Upper lobe of left lung (tissue), 6 donors: ENCODE measurements around the gene USP32. TPM values are rescaled to one million over a fixed set of nuclear protein-coding genes. Genes with fewer than 3 reads are reported as not detected.
"Not testable (repeated sequence)": the region's sequence is repeated elsewhere in the genome, so short reads cannot be mapped to it uniquely, and the experiment has no call there.

ENCODE experiments used
- ATAC-seq, 2 donors: fragments of 200-7000 bp; cut with Tn5 transposase; one replicate each; pipeline ENCODE4 v1.9.1; 2022; ENCODE audit warnings: mild to moderate bottlenecking in 2 of 2, moderate library complexity in 2 of 2; ENCODE audit not compliant: low FRiP score in 2 of 2
- DNase-seq, 2 donors: peaks; one replicate each; pipeline ENCODE4 v3.0.0-alpha.2; 2019 to 2020
- H3K27ac ChIP-seq, 4 donors: fragments of 200-600 bp; sonication (generic); one replicate each; pipeline ENCODE4 v1.5.1; 2016 to 2019
- H3K27me3 ChIP-seq, 4 donors: fragments of 200-600 bp; sonication (generic); one replicate each; pipeline ENCODE4 v1.5.1; 2017 to 2019
- H3K36me3 ChIP-seq, 4 donors: fragments of 200-600 bp; sonication (generic); one replicate each; pipeline ENCODE4 v1.5.1; 2016 to 2019
- H3K4me1 ChIP-seq, 4 donors: fragments of 200-600 bp; sonication (generic); one replicate each; pipeline ENCODE4 v1.5.1; 2018 to 2019
- H3K4me3 ChIP-seq, 4 donors: fragments of 200-600 bp; sonication (generic); one replicate each; pipeline ENCODE4 v1.5.1; 2017 to 2019; ENCODE audit warnings: mild to moderate bottlenecking in 2 of 4, moderate library complexity in 1 of 4
- H3K9me3 ChIP-seq, 4 donors: fragments of 200-600 bp; sonication (generic); one replicate each; pipeline ENCODE4 v1.5.1; 2018 to 2019
- EP300 ChIP-seq, 4 donors: sonication (generic); formaldehyde crosslinking; IDR thresholded peaks; one replicate each; pipeline ENCODE4 v1.5.1; 2017; ENCODE audit warnings: antibody characterized with exemption in 4 of 4, control low read depth in 2 of 4
- POLR2A ChIP-seq, 4 donors: fragments of 450-650 bp; IDR thresholded peaks; one replicate each; pipeline ENCODE4 v1.5.1; 2016 to 2017; ENCODE audit warnings: antibody characterized with exemption in 4 of 4, mild to moderate bottlenecking in 2 of 4
- POLR2AphosphoS5 ChIP-seq, 2 donors: sonication (generic); formaldehyde crosslinking; IDR thresholded peaks; one replicate each; pipeline ENCODE4 v1.5.1; 2017; ENCODE audit warnings: antibody characterized with exemption in 2 of 2
- WGBS, 2 donors: methylation state at CpG; one replicate each; pipeline ENCODE4 v1.1.5; 2017 to 2018; 5-methylcytosine and 5-hydroxymethylcytosine counted together
- total RNA-seq, 6 donors: library from RNA; depleted of rRNA in 4 of 6; stranded (reverse); fragments of >200 nt in 4 of 6; gene quantifications; one replicate each; pipeline versions ENCODE4 v1.1.0 to v1.2.1, GENCODE V29; 2016 to 2021
- TF ChIP-seq, protein P1 (sequence below), 6 experiments: fragments of 450-650 bp in 4 of 6; fragments of 200-600 bp in 2 of 6; sonication (generic) in 2 of 6; IDR thresholded peaks; one replicate each; pipeline ENCODE4 v1.5.1; 2016 to 2019; ENCODE audit warnings: antibody characterized with exemption in 6 of 6
- donor health status: DM: no; HTN: no; CAD: no; lungs with moderate emphysema.
- donor health status: DM: no; HTN: yes; CAD: no; lungs with severe emphysema.

USP32 gene
- total RNA-seq, 6 donors from 2014 or later, result 69.5 to 115 (median 86.3) TPM

DNA sequence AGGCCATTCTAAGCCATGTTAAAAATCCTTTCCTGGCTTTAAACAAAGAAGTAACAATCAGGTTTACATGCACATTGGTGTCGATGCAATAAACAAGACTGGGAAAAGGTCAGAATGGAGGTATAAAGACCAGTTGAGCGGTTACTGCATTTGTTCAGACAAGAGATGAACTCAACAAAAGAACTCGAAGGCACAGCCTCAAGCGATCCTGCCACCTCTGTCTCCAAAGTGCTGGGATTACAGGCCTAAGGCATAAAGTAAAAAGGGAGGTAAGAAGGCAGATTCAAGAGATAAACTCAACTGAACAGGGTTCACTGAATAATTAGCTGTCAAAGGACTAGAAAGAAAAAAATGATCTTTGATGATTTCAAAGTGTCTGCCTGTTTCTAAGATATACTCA lies 39.4 kb downstream of the USP32 start:
- Histone ChIP-seq H3K4me3 (no peak overlapping the region), H3K9me3 (no peaks in the 10 kb centered on the region), H3K27me3 (no peaks in the 10 kb centered on the region), H3K36me3 (no peaks in the 10 kb centered on the region), H3K27ac (no peak overlapping the region), H3K4me1 (peaks cover 19 to 40% (median 24%) of the 10 kb centered on the region in 4 donors)
- TF ChIP-seq POLR2AphosphoS5 (IDR thresholded peaks at IDR 0.05), result no peak
- 93 to 95% methylated on average over 4 of the region's 4 CpGs for WGBS, 2 donors
- ATAC-seq (no peak), DNase-seq (no peak)

DNA sequence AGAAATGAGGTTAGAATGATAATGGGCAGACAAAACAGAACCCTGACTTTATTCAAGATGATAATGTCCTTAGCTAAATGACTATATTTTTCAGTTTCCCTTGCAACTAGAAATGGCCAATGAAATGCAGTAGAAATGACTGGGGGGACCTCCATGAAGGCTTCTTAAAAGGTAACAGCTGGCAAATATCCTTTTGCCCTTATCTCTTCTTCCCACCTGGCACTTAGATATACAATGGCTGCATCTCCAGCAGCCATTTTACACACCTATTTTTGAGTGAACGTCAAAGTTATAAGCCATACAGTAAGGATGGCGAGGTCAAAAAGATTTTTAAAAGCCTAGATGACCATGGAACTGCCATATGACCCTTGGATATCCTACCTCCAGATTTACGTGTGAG lies 39.9 kb downstream of the USP32 start:
- 94 to 95% methylated on average over 3 of the region's 3 CpGs for WGBS, 2 donors
- no peak overlapping the region for H3K4me3 ChIP-seq
- H3K27ac ChIP-seq, result no peak overlapping the region
- no peaks in the 10 kb centered on the region for H3K9me3 ChIP-seq
- DNase-seq (no peak), ATAC-seq (no peak)
- TF ChIP-seq EP300 (IDR thresholded peaks at IDR 0.05) (no peak), POLR2A (IDR thresholded peaks at IDR 0.05) (no peak), POLR2AphosphoS5 (IDR thresholded peaks at IDR 0.05) (no peak)
- TF ChIP-seq, protein P1, sequence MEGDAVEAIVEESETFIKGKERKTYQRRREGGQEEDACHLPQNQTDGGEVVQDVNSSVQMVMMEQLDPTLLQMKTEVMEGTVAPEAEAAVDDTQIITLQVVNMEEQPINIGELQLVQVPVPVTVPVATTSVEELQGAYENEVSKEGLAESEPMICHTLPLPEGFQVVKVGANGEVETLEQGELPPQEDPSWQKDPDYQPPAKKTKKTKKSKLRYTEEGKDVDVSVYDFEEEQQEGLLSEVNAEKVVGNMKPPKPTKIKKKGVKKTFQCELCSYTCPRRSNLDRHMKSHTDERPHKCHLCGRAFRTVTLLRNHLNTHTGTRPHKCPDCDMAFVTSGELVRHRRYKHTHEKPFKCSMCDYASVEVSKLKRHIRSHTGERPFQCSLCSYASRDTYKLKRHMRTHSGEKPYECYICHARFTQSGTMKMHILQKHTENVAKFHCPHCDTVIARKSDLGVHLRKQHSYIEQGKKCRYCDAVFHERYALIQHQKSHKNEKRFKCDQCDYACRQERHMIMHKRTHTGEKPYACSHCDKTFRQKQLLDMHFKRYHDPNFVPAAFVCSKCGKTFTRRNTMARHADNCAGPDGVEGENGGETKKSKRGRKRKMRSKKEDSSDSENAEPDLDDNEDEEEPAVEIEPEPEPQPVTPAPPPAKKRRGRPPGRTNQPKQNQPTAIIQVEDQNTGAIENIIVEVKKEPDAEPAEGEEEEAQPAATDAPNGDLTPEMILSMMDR (IDR thresholded peaks at IDR 0.05), result no peak
- peaks cover 16 to 35% (median 19%) of the 10 kb centered on the region in 4 donors for H3K4me1 ChIP-seq
- H3K36me3 ChIP-seq, result no peaks in the 10 kb centered on the region
- H3K27me3 ChIP-seq, result no peaks in the 10 kb centered on the region

DNA sequence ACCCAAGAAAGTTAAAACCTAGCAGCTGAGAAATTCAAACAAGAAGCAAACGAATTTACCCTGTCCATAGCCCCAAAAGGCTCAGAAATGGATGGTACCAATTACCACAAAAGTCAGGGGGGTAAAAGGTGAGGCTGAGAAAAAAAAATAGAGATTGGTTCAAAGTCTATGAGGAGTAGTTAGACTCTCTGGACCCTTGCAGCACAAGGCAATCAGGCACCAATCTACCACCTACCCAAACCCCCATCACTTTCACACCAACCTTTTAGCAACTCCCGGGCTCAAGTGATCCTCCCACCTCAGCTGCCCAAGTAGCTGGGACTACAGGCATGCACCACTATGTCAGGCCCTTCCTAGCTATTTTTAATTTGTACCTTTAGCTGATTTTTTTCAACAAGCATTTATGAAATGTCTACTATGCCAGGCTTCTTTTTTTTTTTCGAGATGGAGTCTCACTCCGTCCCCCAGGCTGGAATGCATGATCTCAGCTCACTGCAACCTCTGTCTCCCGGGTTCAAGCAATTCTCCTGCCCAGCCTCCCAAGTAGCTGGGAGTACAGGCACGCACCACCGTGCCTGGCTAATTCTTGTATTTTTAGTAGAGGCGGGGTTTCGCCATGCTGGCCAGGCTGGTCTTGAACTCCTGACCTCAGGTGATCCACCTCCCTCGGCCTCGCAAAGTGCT lies 40.8 kb downstream of the USP32 start:
- no peak overlapping the region for H3K27ac ChIP-seq
- peaks cover 16 to 27% (median 18%) of the 10 kb centered on the region in 4 donors for H3K4me1 ChIP-seq
- TF ChIP-seq, protein P1 (IDR thresholded peaks at IDR 0.05), result no peak
- TF ChIP-seq EP300 (IDR thresholded peaks at IDR 0.05) (no peak), POLR2A (IDR thresholded peaks at IDR 0.05) (no peak), POLR2AphosphoS5 (IDR thresholded peaks at IDR 0.05) (no peak)
- ATAC-seq, result no peak
- 91 to 95% methylated on average over 11 of the region's 11 CpGs for WGBS, 2 donors
- H3K27me3 ChIP-seq, result no peaks in the 10 kb centered on the region
- H3K9me3 ChIP-seq, result no peaks in the 10 kb centered on the region
- H3K36me3 ChIP-seq, result no peaks in the 10 kb centered on the region
- H3K4me3 ChIP-seq, result no peak overlapping the region
- DNase-seq, result no peak

DNA sequence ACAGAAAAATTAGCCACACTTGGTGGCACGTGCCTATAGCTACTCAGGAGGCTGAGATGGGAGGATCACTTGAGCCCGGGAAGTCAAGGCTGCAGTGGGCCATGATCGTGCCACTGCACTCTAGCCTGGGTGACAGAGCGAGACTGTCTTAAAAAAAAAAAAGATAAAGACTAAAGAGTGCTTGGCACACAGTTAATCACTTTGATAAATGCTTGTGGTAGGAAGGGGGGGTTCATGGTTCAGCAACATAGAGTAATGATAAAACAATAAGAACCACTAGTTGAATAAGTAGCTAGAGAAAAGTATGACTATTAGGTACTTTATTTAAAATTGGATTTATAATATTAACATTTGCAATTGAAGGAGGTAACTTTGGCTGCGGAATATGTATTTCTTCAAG lies 43.3 kb downstream of the USP32 start:
- Histone ChIP-seq H3K4me1 (peaks cover 0 to 2% (median 0%) of the 10 kb centered on the region in 4 donors), H3K27me3 (no peaks in the 10 kb centered on the region), H3K27ac (no peak overlapping the region), H3K9me3 (no peaks in the 10 kb centered on the region), H3K36me3 (peaks cover 0 to 17% (median 5%) of the 10 kb centered on the region in 4 donors), H3K4me3 (no peak overlapping the region)
- ATAC-seq (no peak), DNase-seq (no peak)
- TF ChIP-seq, protein P1 (IDR thresholded peaks at IDR 0.05), result no peak
- TF ChIP-seq POLR2AphosphoS5 (IDR thresholded peaks at IDR 0.05) (no peak), POLR2A (IDR thresholded peaks at IDR 0.05) (no peak), EP300 (IDR thresholded peaks at IDR 0.05) (no peak)
- WGBS, 2 donors, result 97 to 99% methylated on average over 5 of the region's 5 CpGs

DNA sequence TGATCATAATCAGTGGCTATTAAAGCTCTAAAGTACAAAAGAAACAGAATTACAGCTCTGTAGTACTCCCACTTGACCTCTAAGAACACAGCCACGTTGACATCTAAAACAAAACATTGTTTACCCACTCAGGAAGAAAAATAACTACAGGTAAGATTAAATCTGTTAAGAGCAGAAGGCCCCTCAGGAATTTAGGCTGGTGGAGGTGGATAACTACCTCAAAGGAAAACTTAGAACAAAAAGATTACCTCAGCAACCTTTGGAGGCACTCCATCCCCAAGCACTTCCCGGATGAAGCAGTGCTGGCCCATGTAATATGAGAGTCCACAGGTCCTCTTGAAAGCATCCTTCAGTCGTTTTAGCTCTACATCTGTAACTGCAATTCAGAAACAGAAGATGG lies 46.7 kb downstream of the USP32 start:
- Histone ChIP-seq H3K27ac (no peak overlapping the region), H3K9me3 (no peaks in the 10 kb centered on the region), H3K36me3 (peaks cover 0 to 39% (median 13%) of the 10 kb centered on the region in 4 donors), H3K4me1 (peaks cover 0 to 3% (median 0%) of the 10 kb centered on the region in 4 donors), H3K27me3 (no peaks in the 10 kb centered on the region), H3K4me3 (no peak overlapping the region)
- TF ChIP-seq POLR2A (IDR thresholded peaks at IDR 0.05), result no peak
- ATAC-seq, result no peak
- 60 to 66% methylated on average over 3 of the region's 3 CpGs for whole genome bisulfite sequencing, 2 donors
- DNase-seq, result no peak

DNA sequence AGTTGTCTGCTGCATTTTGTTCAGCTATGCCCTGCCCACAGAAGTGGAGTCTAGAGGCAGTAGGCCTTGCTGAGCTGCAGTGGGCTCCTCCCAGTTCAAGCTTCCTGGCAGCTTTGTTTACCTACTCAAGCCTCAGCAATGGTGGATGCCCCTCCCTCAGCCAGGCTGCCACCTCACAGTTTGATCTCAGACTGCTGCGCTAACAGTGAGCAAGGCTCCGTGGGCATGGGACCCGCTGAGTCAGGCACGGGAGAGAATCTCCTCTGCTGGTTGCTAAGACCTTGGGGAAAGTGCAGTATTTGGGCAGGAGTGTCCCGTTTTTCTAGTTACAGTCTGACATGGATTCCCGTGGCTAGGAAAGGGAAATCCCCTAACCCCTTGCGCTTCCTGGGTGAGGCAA lies 49.4 kb downstream of the USP32 start:
- WGBS, 2 donors, result 70 to 85% methylated on average over 7 of the region's 7 CpGs
- not testable (repeated sequence) for H3K27me3 ChIP-seq, H3K4me3 ChIP-seq, ATAC-seq, H3K9me3 ChIP-seq, H3K4me1 ChIP-seq
- peak overlapping the region in 2 of 4 donors; percentile 12 to 17 for H3K27ac ChIP-seq
- H3K36me3 ChIP-seq, result peaks cover 0 to 42% (median 13%) of the 10 kb centered on the region in 4 donors
- peak in 1 of 2 donors; percentile 41 for DNase-seq
